Stimulated activated CD8-positive, alpha-beta memory T cell treated with anti-CD3 and anti-CD28 coated beads, Interleukin-7, amount 100 ng/mL, for 4 hours (primary cell): ENCODE results near the gene NTM.
"Not testable (repeated sequence)": the region's sequence is repeated elsewhere in the genome, so short reads cannot be mapped to it uniquely, and the experiment has no call there.

Experiments used
- DNase-seq, 2 donors: peaks; one replicate each; pipeline ENCODE4 v3.0.0-alpha.2; 2020; ENCODE audit warnings: low read depth in 2 of 2

Gene NTM

DNA sequence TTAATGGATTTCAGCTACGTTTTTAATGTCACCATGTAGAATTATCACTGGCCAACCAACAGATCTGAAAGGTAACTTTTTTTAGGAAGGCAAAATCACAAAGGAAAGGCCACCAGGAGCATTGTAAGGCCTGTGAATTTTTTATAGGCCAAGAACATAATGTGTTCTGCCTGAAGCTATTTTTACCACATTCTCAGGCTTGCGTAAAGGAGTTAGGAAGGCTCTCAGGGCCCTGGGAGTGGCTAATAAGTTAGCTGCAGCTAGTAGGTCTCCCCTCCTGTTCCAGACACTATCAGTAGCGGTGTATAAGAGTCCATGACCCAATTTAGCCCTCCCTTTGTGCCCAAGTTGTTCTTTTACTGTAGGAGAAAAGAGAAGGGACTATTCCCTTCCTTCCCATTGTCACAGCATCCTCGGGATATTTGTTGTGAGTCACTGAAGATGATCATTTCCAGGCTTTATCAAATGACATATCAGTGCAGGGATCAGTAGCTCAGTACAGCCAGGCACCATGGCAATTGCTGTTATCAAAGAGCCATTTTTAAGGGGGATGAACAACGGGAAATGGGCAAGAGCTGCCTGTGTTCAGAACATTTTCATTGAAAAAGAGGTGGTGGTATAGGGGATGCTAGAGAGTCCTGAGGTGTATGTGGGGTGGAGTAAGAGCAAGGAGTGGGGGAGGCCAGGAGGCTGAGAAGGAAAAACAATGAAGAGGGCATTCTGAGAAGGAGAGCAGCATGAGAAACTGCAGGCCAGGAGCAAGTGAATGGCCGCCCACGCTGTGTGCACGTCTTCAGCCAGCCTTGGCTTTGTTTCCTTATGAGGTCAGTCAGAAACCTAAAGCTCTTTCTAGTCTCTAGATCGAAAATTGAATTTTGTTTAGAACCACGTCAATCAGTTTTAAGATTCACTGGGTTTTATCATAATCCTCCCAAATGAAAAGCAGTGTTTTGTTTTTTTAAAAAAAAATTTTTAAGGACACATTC is 940.3 kb downstream of the NTM start:
- DNase-seq, result no peak

GRCh38 chr11:132311703-132312102 is 941.3 kb downstream of the NTM start:
- DNase-seq, result no peak

- no peak for DNase-seq
These were observed 941.7 kb downstream of the NTM start for GRCh38 chr11:132312161-132312560.

GRCh38 chr11:132312701-132313111 is 942.3 kb downstream of the NTM start:
- no peak for DNase-seq

GRCh38 chr11:132314911-132315455 is 944.6 kb downstream of the NTM start:
- DNase-seq, result no peak

DNA sequence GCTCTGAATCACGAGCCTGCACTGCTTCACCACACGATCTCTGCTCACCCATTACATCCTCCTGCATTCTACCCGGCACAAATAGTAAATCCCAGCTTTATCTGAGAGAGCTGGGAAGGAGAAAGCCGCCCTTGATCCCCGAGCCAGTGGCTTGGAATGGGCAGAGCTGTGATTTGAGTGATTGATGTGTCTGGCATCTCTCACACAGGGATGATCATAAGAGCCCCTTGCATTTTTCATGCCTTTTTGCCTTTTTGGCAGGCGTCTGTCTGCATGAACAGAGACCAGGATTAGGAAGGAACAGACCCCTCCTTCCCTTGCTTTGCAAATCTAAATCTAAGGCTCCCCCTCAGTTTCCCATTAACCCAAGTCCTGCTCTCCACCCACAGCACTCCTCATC is 945.3 kb downstream of the NTM start:
- DNase-seq, result no peak

- no peak for DNase-seq
These were observed 948.2 kb downstream of the NTM start for GRCh38 chr11:132318421-132319157.

DNA sequence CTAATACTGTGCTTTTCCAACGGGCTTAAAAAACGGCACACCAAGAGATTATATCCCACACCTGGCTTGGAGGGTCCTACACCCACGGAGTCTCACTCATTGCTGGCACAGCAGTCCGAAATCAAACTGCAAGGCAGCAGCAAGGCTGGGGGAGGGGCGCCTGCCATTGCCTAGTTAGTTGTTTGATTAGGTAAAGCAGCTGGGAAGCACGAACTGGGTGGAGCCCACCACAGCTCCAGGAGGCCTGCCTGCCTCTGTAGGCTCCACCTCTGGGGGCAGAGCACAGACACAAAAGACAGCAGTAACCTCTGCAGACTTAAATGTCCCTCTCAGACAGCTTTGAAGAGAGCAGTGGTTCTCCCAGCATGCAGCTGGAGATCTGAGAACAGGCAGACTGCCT is 949.0 kb downstream of the NTM start:
- not testable (repeated sequence) for DNase-seq

GRCh38 chr11:132330515-132330914 is 960.1 kb downstream of the NTM start:
- DNase-seq, result no peak

DNA sequence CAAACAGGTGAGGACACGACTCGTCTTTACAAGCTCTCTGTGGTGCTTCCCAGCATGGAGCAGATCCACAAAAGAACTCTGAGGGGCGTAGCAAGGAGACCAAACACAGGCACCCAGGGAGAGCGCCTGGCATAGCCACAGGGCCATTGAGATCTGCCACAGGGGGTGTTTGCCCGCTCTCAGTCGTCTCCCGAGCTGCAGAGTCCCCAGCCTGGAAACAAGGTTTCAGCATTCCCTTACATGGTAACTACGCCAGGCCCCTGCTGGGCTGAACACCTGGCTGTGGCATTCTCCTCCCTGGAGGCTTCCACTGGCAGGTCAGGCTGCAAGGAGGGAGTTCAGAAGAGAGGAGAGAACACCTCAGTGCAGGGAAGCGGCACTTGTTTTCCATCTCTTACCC is 962.1 kb downstream of the NTM start:
- no peak for DNase-seq

DNA sequence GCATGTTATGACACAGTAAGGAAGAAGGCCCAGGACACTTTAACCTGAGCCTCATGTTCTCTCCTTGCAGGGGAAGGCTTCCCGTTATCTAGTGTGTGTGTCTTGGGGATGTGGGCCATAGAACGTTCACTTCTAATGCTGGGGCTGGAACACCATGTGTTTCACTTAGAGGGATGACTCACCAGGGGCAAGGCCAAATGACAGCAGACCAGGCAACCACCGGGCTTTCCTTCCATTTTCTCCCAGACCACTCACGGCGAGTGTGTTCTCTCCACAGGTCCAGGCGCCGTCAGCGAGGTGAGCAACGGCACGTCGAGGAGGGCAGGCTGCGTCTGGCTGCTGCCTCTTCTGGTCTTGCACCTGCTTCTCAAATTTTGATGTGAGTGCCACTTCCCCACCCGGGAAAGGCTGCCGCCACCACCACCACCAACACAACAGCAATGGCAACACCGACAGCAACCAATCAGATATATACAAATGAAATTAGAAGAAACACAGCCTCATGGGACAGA is 964.4 kb downstream of the NTM start:
- no peak for DNase-seq

DNA sequence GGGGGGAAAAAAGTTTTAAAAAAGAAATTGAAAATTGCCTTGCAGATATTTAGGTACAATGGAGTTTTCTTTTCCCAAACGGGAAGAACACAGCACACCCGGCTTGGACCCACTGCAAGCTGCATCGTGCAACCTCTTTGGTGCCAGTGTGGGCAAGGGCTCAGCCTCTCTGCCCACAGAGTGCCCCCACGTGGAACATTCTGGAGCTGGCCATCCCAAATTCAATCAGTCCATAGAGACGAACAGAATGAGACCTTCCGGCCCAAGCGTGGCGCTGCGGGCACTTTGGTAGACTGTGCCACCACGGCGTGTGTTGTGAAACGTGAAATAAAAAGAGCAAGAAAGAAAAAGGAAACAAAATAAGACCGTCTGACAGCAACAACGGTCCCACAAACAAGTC is 964.9 kb downstream of the NTM start:
- DNase-seq, result no peak

- DNase-seq, result no peak
These were observed 966.5 kb downstream of the NTM start for GRCh38 chr11:132336781-132337535.

DNA sequence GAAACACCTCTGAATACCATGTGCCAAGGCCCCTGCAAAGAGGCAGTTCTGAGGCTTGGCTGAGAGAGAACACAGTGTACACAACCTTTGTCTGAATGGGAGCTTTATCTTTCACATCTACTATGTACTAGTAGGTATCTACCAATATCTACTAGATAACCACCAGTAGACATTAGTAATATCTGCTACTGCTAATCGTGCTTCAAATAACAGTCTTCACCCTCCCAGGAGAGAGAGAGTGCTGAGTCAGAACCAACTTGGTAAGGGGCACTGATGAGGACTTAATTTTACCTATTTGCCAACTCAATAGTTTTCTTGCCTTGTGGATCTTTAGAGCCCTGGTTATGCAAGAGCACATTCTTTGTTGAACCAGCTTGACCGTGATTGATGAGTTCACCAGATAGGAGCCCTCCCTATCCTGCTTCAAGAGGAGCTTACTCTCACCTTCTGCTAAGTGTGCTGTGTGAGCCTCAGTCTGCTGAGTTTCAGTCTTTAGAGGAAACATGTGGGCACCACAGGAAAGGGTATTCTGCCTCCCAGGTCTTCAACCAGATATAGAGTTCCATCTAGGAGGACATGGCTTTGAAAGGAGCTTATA is 967.5 kb downstream of the NTM start:
- DNase-seq, result no peak

- no peak for DNase-seq
These were observed 972.0 kb downstream of the NTM start for GRCh38 chr11:132342408-132342807.

DNA sequence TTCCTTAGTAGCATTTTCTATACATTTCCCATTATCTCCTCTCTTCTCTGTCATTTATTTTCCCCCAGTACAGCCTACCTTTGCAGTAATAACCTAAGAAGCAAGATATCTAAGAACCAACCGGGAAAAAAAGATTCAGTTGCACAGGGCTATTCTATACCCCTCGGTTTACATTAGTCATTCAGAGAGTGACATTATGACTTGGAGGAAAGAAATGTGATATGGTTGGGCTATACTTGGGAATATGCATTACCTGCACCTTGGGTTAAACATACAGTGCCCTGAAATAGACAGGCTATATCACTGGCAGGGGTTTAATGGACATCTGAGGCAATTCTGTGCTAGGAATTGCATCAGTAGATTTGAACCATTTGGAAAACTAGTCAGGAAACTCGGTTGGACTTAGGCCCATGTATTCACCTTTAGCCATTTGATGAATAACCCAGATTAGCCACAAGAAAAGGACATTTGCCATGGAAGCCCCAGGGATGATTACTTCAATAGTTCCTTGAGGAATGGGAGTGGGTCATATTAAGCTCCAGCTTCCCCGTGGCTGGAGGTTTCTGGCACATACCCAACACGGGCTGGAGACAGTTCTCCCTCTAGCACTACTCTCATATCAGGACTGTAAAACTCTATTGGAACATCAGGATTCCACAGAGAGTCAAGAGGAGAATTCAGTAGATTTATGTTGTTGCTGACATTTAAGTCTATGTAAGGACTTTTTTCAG is 973.2 kb downstream of the NTM start:
- no peak for DNase-seq

DNA sequence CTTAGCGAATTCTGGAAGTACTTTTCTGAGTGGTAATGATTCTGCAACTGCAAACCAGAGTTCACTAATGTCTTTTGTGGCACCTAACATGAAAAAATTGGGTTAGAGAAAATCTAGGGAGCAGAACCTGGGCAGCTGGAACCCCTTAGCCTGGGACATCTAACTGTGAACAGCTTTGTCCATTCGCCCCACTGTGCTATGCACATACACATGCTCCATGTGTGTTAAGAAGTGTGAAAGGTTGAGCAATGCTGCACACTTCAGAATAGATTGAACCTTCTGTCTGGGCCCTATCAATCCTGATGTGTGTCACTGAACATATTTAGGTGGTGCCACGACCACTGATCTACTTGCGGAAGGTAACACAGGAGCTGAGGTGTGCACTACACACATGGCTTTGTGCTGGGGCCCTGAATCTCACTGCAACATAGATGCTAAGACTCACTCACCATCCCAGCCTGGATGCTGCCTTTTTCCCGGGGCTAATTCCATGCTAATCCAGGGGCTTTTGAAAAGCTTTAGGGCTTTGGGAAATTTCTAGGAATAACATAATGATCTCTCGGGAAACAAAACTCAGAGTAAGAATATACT is 976.2 kb downstream of the NTM start:
- no peak for DNase-seq

- DNase-seq, result no peak
These were observed 977.0 kb downstream of the NTM start for GRCh38 chr11:132347156-132348090.
